Measurements from ENCODE around the gene SLC23A2.

Gene SLC23A2

GRCh38 chr20:4953881-4954280 lies 47.4 kb downstream of the SLC23A2 start:
- no peak overlapping the region for H3K4me3 ChIP-seq (ENCODE audit: low read length)
- no peak overlapping the region for H3K9ac ChIP-seq (ENCODE audit: low read length)
- H3K27ac ChIP-seq (ENCODE audit: low read depth, low read length): no peak overlapping the region
- no peaks in the 10 kb centered on the region for H3K27me3 ChIP-seq (ENCODE audit: control insufficient read depth, insufficient read depth, low read length)
- no peaks in the 10 kb centered on the region for H3K36me3 ChIP-seq (ENCODE audit: control insufficient read depth, insufficient read depth, low read length)
- H3K4me1 ChIP-seq (ENCODE audit: control insufficient read depth, insufficient read depth, low read length): peaks cover 12% of the 10 kb centered on the region

GRCh38 chr20:4952229-4952628 lies 49.1 kb downstream of the SLC23A2 start:
- Histone ChIP-seq H3K27ac (ENCODE audit: low read depth, low read length) (no peak overlapping the region), H3K4me1 (ENCODE audit: control insufficient read depth, insufficient read depth, low read length) (peaks cover 12% of the 10 kb centered on the region), H3K27me3 (ENCODE audit: control insufficient read depth, insufficient read depth, low read length) (no peaks in the 10 kb centered on the region)

GRCh38 chr20:4951299-4951698 lies 50.0 kb downstream of the SLC23A2 start:
- Histone ChIP-seq H3K27me3 (ENCODE audit: control insufficient read depth, insufficient read depth, low read length) (no peaks in the 10 kb centered on the region), H3K4me3 (ENCODE audit: low read length) (no peak overlapping the region), H3K36me3 (ENCODE audit: control insufficient read depth, insufficient read depth, low read length) (no peaks in the 10 kb centered on the region), H3K27ac (ENCODE audit: low read depth, low read length) (peak overlapping the region; percentile 69), H3K9ac (ENCODE audit: low read length) (no peak overlapping the region), H3K4me1 (ENCODE audit: control insufficient read depth, insufficient read depth, low read length) (peaks cover 12% of the 10 kb centered on the region)

More at GRCh38 chr20:4952229-4952628, 49.1 kb downstream of the SLC23A2 start:
- H3K4me3 ChIP-seq (ENCODE audit: low read length): no peak overlapping the region
- H3K9ac ChIP-seq (ENCODE audit: low read length): no peak overlapping the region
- no peaks in the 10 kb centered on the region for H3K36me3 ChIP-seq (ENCODE audit: control insufficient read depth, insufficient read depth, low read length)

- Histone ChIP-seq H3K27ac (ENCODE audit: low read depth, low read length) (peak overlapping the region; percentile 69), H3K9ac (ENCODE audit: low read length) (no peak overlapping the region), H3K4me1 (ENCODE audit: control insufficient read depth, insufficient read depth, low read length) (peaks cover 12% of the 10 kb centered on the region), H3K27me3 (ENCODE audit: control insufficient read depth, insufficient read depth, low read length) (no peaks in the 10 kb centered on the region), H3K36me3 (ENCODE audit: control insufficient read depth, insufficient read depth, low read length) (no peaks in the 10 kb centered on the region), H3K4me3 (ENCODE audit: low read length) (no peak overlapping the region)
Observed at GRCh38 chr20:4950841-4951240, 50.5 kb downstream of the SLC23A2 start.

GRCh38 chr20:4950437-4950836 lies 50.9 kb downstream of the SLC23A2 start:
- Histone ChIP-seq H3K27ac (ENCODE audit: low read depth, low read length) (peak overlapping the region; percentile 69), H3K4me1 (ENCODE audit: control insufficient read depth, insufficient read depth, low read length) (peaks cover 12% of the 10 kb centered on the region), H3K27me3 (ENCODE audit: control insufficient read depth, insufficient read depth, low read length) (no peaks in the 10 kb centered on the region), H3K9ac (ENCODE audit: low read length) (no peak overlapping the region), H3K4me3 (ENCODE audit: low read length) (no peak overlapping the region), H3K36me3 (ENCODE audit: control insufficient read depth, insufficient read depth, low read length) (no peaks in the 10 kb centered on the region)

- Histone ChIP-seq H3K4me3 (ENCODE audit: low read length) (peak overlapping the region; percentile 25), H3K36me3 (ENCODE audit: control insufficient read depth, insufficient read depth, low read length) (no peaks in the 10 kb centered on the region), H3K4me1 (ENCODE audit: control insufficient read depth, insufficient read depth, low read length) (peaks cover 12% of the 10 kb centered on the region), H3K9ac (ENCODE audit: low read length) (no peak overlapping the region), H3K27ac (ENCODE audit: low read depth, low read length) (no peak overlapping the region), H3K27me3 (ENCODE audit: control insufficient read depth, insufficient read depth, low read length) (no peaks in the 10 kb centered on the region)
Observed at GRCh38 chr20:4949833-4950178, 51.5 kb downstream of the SLC23A2 start.

- H3K9ac ChIP-seq (ENCODE audit: low read length): no peak overlapping the region
- H3K4me1 ChIP-seq (ENCODE audit: control insufficient read depth, insufficient read depth, low read length): peaks cover 12% of the 10 kb centered on the region
- no peak overlapping the region for H3K4me3 ChIP-seq (ENCODE audit: low read length)
- H3K36me3 ChIP-seq (ENCODE audit: control insufficient read depth, insufficient read depth, low read length): no peaks in the 10 kb centered on the region
- no peak overlapping the region for H3K27ac ChIP-seq (ENCODE audit: low read depth, low read length)
- H3K27me3 ChIP-seq (ENCODE audit: control insufficient read depth, insufficient read depth, low read length): no peaks in the 10 kb centered on the region
Observed at GRCh38 chr20:4947817-4948559, 53.3 kb downstream of the SLC23A2 start.

GRCh38 chr20:4946986-4947385 lies 54.3 kb downstream of the SLC23A2 start:
- no peak overlapping the region for H3K9ac ChIP-seq (ENCODE audit: low read length)
- no peak overlapping the region for H3K27ac ChIP-seq (ENCODE audit: low read depth, low read length)
- no peak overlapping the region for H3K4me3 ChIP-seq (ENCODE audit: low read length)
- H3K36me3 ChIP-seq (ENCODE audit: control insufficient read depth, insufficient read depth, low read length): no peaks in the 10 kb centered on the region
- peaks cover 12% of the 10 kb centered on the region for H3K4me1 ChIP-seq (ENCODE audit: control insufficient read depth, insufficient read depth, low read length)
- no peaks in the 10 kb centered on the region for H3K27me3 ChIP-seq (ENCODE audit: control insufficient read depth, insufficient read depth, low read length)

GRCh38 chr20:4946585-4946984 lies 54.7 kb downstream of the SLC23A2 start:
- Histone ChIP-seq H3K9ac (ENCODE audit: low read length) (no peak overlapping the region), H3K27ac (ENCODE audit: low read depth, low read length) (no peak overlapping the region), H3K36me3 (ENCODE audit: control insufficient read depth, insufficient read depth, low read length) (no peaks in the 10 kb centered on the region), H3K27me3 (ENCODE audit: control insufficient read depth, insufficient read depth, low read length) (no peaks in the 10 kb centered on the region), H3K4me3 (ENCODE audit: low read length) (no peak overlapping the region), H3K4me1 (ENCODE audit: control insufficient read depth, insufficient read depth, low read length) (peaks cover 12% of the 10 kb centered on the region)

- peaks cover 1% of the 10 kb centered on the region for H3K4me1 ChIP-seq (ENCODE audit: control insufficient read depth, insufficient read depth, low read length)
- no peak overlapping the region for H3K27ac ChIP-seq (ENCODE audit: low read depth, low read length)
- H3K36me3 ChIP-seq (ENCODE audit: control insufficient read depth, insufficient read depth, low read length): no peaks in the 10 kb centered on the region
- H3K27me3 ChIP-seq (ENCODE audit: control insufficient read depth, insufficient read depth, low read length): no peaks in the 10 kb centered on the region
- no peak overlapping the region for H3K4me3 ChIP-seq (ENCODE audit: low read length)
- no peak overlapping the region for H3K9ac ChIP-seq (ENCODE audit: low read length)
Observed at GRCh38 chr20:4944518-4945313, 56.6 kb downstream of the SLC23A2 start.

- Histone ChIP-seq H3K36me3 (ENCODE audit: control insufficient read depth, insufficient read depth, low read length) (no peaks in the 10 kb centered on the region), H3K27ac (ENCODE audit: low read depth, low read length) (no peak overlapping the region), H3K4me1 (ENCODE audit: control insufficient read depth, insufficient read depth, low read length) (no peaks in the 10 kb centered on the region), H3K4me3 (ENCODE audit: low read length) (no peak overlapping the region), H3K27me3 (ENCODE audit: control insufficient read depth, insufficient read depth, low read length) (no peaks in the 10 kb centered on the region), H3K9ac (ENCODE audit: low read length) (no peak overlapping the region)
Observed at GRCh38 chr20:4942331-4942730, 59.0 kb downstream of the SLC23A2 start.

- Histone ChIP-seq H3K27me3 (ENCODE audit: control insufficient read depth, insufficient read depth, low read length) (no peaks in the 10 kb centered on the region), H3K27ac (ENCODE audit: low read depth, low read length) (no peak overlapping the region), H3K9ac (ENCODE audit: low read length) (no peak overlapping the region), H3K4me3 (ENCODE audit: low read length) (no peak overlapping the region), H3K4me1 (ENCODE audit: control insufficient read depth, insufficient read depth, low read length) (no peaks in the 10 kb centered on the region), H3K36me3 (ENCODE audit: control insufficient read depth, insufficient read depth, low read length) (no peaks in the 10 kb centered on the region)
Observed at GRCh38 chr20:4937407-4938319, 63.6 kb downstream of the SLC23A2 start.
